NK-92 (cell line): ENCODE measurements around the gene HOXD13.

Experiments used
- DNase-seq: peaks from one replicate; lab custom pipeline; 2025; ENCODE audit not compliant: unreplicated experiment; lab: John Stamatoyannopoulos, UW

Gene HOXD13

GRCh38 chr2:176092270-176093144 lies at the start of gene HOXD13:
TSS of gene HOXD13 (plus strand) at chr2:176092721. CDS start at chr2:176092891, 170 bp downstream.
- DNase-seq, result no peak

GRCh38 chr2:176056406-176056805 lies 36.1 kb upstream of the HOXD13 start:
- no peak for DNase-seq

- no peak for DNase-seq
Observed at GRCh38 chr2:176063958-176064357, 28.6 kb upstream of the HOXD13 start.

- no peak for DNase-seq
Observed at GRCh38 chr2:176066645-176067588, 25.6 kb upstream of the HOXD13 start.

GRCh38 chr2:176067589-176068418 lies 24.7 kb upstream of the HOXD13 start:
- no peak for DNase-seq

- no peak for DNase-seq
Observed at GRCh38 chr2:176068419-176068832, 24.1 kb upstream of the HOXD13 start.

GRCh38 chr2:176071330-176072291 lies 20.9 kb upstream of the HOXD13 start:
- DNase-seq, result no peak

- DNase-seq, result no peak
Observed at GRCh38 chr2:176072292-176072669, 20.2 kb upstream of the HOXD13 start.

- DNase-seq, result no peak
Observed at GRCh38 chr2:176072951-176073904, 19.3 kb upstream of the HOXD13 start.

GRCh38 chr2:176074919-176075425 lies 17.5 kb upstream of the HOXD13 start:
- DNase-seq, result no peak

- DNase-seq, result no peak
Observed at GRCh38 chr2:176075481-176075880, 17.0 kb upstream of the HOXD13 start.

GRCh38 chr2:176076063-176076462 lies 16.5 kb upstream of the HOXD13 start:
- no peak for DNase-seq

- no peak for DNase-seq
Observed at GRCh38 chr2:176076796-176077195, 15.7 kb upstream of the HOXD13 start.

- no peak for DNase-seq
Observed at GRCh38 chr2:176078541-176079284, 13.8 kb upstream of the HOXD13 start.

- DNase-seq, result no peak
Observed at GRCh38 chr2:176079285-176079830, 13.2 kb upstream of the HOXD13 start.

GRCh38 chr2:176079831-176080539 lies 12.5 kb upstream of the HOXD13 start:
- no peak for DNase-seq
